Measurements from ENCODE around the gene COL20A1.
"Not testable (repeated sequence)": the region's sequence is repeated elsewhere in the genome, so short reads cannot be mapped to it uniquely, and the experiment has no call there.

Gene COL20A1

GRCh38 chr20:63249891-63250290 lies 43.1 kb upstream of the COL20A1 start:
- no peak for TF ChIP-seq CTCF (IDR thresholded peaks at IDR 0.05; ENCODE audit: low read depth, low read length, missing control alignments)
- no peak overlapping the region for H3K4me3 ChIP-seq (replicated peaks; ENCODE audit: low read depth, low read length)
- DNase-seq (ENCODE audit: extremely low read depth, low read depth): no peak

GRCh38 chr20:63251350-63251749 lies 41.6 kb upstream of the COL20A1 start:
- not testable (repeated sequence) for DNase-seq (ENCODE audit: extremely low read depth, low read depth); H3K4me3 ChIP-seq (replicated peaks; ENCODE audit: low read depth, low read length)
- TF ChIP-seq CTCF (IDR thresholded peaks at IDR 0.05; ENCODE audit: low read depth, low read length, missing control alignments): peak; percentile 22

- no peak for DNase-seq (ENCODE audit: extremely low read depth, low read depth)
- H3K4me3 ChIP-seq (replicated peaks; ENCODE audit: low read depth, low read length): no peak overlapping the region
- TF ChIP-seq CTCF (IDR thresholded peaks at IDR 0.05; ENCODE audit: low read depth, low read length, missing control alignments): no peak
These were observed 40.7 kb upstream of the COL20A1 start for GRCh38 chr20:63252284-63252711.

GRCh38 chr20:63253065-63253437 lies 39.9 kb upstream of the COL20A1 start:
- TF ChIP-seq CTCF (IDR thresholded peaks at IDR 0.05; ENCODE audit: low read depth, low read length, missing control alignments): no peak
- DNase-seq (ENCODE audit: extremely low read depth, low read depth): no peak
- no peak overlapping the region for H3K4me3 ChIP-seq (replicated peaks; ENCODE audit: low read depth, low read length)

GRCh38 chr20:63253438-63254231 lies 39.4 kb upstream of the COL20A1 start:
- no peak for DNase-seq (ENCODE audit: extremely low read depth, low read depth)
- no peak for TF ChIP-seq CTCF (IDR thresholded peaks at IDR 0.05; ENCODE audit: low read depth, low read length, missing control alignments)
- H3K4me3 ChIP-seq (replicated peaks; ENCODE audit: low read depth, low read length): no peak overlapping the region

- no peak for TF ChIP-seq CTCF (IDR thresholded peaks at IDR 0.05; ENCODE audit: low read depth, low read length, missing control alignments)
- H3K4me3 ChIP-seq (replicated peaks; ENCODE audit: low read depth, low read length): no peak within 1 kb of the TSS
- no peak for DNase-seq (ENCODE audit: extremely low read depth, low read depth)
These were observed 38.8 kb upstream of the COL20A1 start, which contains the start of gene NKAIN4 for GRCh38 chr20:63254232-63254605. Gene NKAIN4, minus strand, starts transcription at chr20:63254463. Its CDS starts 13 bp downstream, at chr20:63254450.

All from HFF-Myc (cell line).